ENCODE results near the gene POLR2J.

DNA sequence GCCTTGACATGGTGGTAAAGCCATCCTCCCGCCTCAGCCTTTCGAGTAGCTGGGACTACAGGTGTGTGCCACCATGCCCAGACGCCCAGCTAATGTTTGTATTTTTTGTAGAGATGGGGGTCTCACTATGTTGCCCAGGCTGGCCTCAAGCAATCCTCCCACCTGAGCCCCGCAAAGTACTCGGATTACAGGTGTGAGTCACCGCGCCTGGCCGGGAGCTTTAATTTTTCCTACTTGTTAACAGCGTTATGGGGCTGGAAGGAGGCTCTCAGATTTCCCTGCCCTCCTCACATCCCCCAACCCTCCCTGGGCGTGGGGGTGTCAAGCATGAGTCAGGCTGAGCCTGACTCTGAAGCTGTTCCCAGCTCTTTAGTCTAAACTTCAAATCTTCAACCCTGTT is 22.4 kb downstream of the POLR2J start:
- TF ChIP-seq, protein P1, sequence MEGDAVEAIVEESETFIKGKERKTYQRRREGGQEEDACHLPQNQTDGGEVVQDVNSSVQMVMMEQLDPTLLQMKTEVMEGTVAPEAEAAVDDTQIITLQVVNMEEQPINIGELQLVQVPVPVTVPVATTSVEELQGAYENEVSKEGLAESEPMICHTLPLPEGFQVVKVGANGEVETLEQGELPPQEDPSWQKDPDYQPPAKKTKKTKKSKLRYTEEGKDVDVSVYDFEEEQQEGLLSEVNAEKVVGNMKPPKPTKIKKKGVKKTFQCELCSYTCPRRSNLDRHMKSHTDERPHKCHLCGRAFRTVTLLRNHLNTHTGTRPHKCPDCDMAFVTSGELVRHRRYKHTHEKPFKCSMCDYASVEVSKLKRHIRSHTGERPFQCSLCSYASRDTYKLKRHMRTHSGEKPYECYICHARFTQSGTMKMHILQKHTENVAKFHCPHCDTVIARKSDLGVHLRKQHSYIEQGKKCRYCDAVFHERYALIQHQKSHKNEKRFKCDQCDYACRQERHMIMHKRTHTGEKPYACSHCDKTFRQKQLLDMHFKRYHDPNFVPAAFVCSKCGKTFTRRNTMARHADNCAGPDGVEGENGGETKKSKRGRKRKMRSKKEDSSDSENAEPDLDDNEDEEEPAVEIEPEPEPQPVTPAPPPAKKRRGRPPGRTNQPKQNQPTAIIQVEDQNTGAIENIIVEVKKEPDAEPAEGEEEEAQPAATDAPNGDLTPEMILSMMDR (conservative IDR thresholded peaks at IDR 0.05): no peak
- no peak for TF ChIP-seq EZH2 (IDR thresholded peaks at IDR 0.05; ENCODE audit: low read depth)
